Peyer's patch (tissue), 4 donors: ENCODE results near the gene RFTN1. TPM values are rescaled to one million over a fixed set of nuclear protein-coding genes. Genes with fewer than 3 reads are reported as not detected.

Experiments used
- DNase-seq, 3 donors: peaks; one replicate each; pipeline ENCODE4 v3.0.0-alpha.2; 2017 to 2019
- H3K27ac ChIP-seq, 4 donors: fragments of 200-600 bp; sonication (generic); one replicate each; pipeline ENCODE4 v1.5.1; 2016 to 2019
- H3K27me3 ChIP-seq, 2 donors: fragments of 200-600 bp; sonication (generic); one replicate each; pipeline ENCODE4 v1.5.1; 2019
- H3K36me3 ChIP-seq, 3 donors: fragments of 200-600 bp; sonication (generic); one replicate each; pipeline ENCODE4 v1.5.1; 2016 to 2019
- H3K4me1 ChIP-seq, 4 donors: fragments of 200-600 bp; sonication (generic); one replicate each; pipeline ENCODE4 v1.5.1; 2016 to 2019
- H3K4me3 ChIP-seq, 4 donors: fragments of 200-600 bp; sonication (generic); 1 replicate in 3 of 4; 2 replicates in 1 of 4; pipeline ENCODE4 v1.5.1; 2016 to 2019; ENCODE audit warnings: mild to moderate bottlenecking in 1 of 4
- H3K9me3 ChIP-seq, 4 donors: fragments of 200-600 bp; sonication (generic); one replicate each; pipeline ENCODE4 v1.5.1; 2016 to 2019; ENCODE audit warnings: mild to moderate bottlenecking in 1 of 4
- CTCF ChIP-seq, 6 experiments: fragments of 450-650 bp in 4 of 6; fragments of 200-600 bp in 2 of 6; sonication (generic) in 1 of 6; IDR thresholded peaks; one replicate each; pipeline ENCODE4 v1.5.1; 2017 to 2019; ENCODE audit warnings: antibody characterized with exemption in 6 of 6, mild to moderate bottlenecking in 3 of 6, moderate library complexity in 1 of 6
- POLR2A ChIP-seq, 2 donors: fragments of 450-650 bp; IDR thresholded peaks; one replicate each; pipeline ENCODE4 v1.5.1; 2017; ENCODE audit warnings: antibody characterized with exemption in 2 of 2, mild to moderate bottlenecking in 2 of 2, moderate library complexity in 2 of 2
- total RNA-seq, 4 donors: library from RNA; depleted of rRNA; stranded (reverse); fragments of >200 nt; gene quantifications; one replicate each; pipeline ENCODE4 v1.1.0, GENCODE V29; 2016

Gene RFTN1
- total RNA-seq, 4 donors from 2014 or later = 6.1 to 135 (median 32.0) TPM

GRCh38 chr3:16410659-16411058, 102.8 kb downstream of the RFTN1 start:
- Histone ChIP-seq H3K4me3 (no peak overlapping the region), H3K27me3 (no peaks in the 10 kb centered on the region), H3K36me3 (peaks cover 0 to 9% (median 0%) of the 10 kb centered on the region in 3 donors), H3K9me3 (no peaks in the 10 kb centered on the region), H3K27ac (no peak overlapping the region), H3K4me1 (no peaks in the 10 kb centered on the region)
- TF ChIP-seq CTCF (IDR thresholded peaks at IDR 0.05) (no peak), POLR2A (IDR thresholded peaks at IDR 0.05) (no peak)
- no peak for DNase-seq

GRCh38 chr3:16409032-16409431, 104.5 kb downstream of the RFTN1 start:
- Histone ChIP-seq H3K27me3 (no peaks in the 10 kb centered on the region), H3K36me3 (peaks cover 0 to 9% (median 0%) of the 10 kb centered on the region in 3 donors), H3K4me3 (no peak overlapping the region), H3K27ac (no peak overlapping the region), H3K9me3 (no peaks in the 10 kb centered on the region), H3K4me1 (no peaks in the 10 kb centered on the region)
- TF ChIP-seq CTCF (IDR thresholded peaks at IDR 0.05) = no peak
- no peak for DNase-seq

- no peak for DNase-seq
- Histone ChIP-seq H3K9me3 (no peaks in the 10 kb centered on the region), H3K4me1 (no peaks in the 10 kb centered on the region), H3K36me3 (peaks cover 0 to 9% (median 0%) of the 10 kb centered on the region in 3 donors), H3K4me3 (no peak overlapping the region), H3K27me3 (no peaks in the 10 kb centered on the region), H3K27ac (no peak overlapping the region)
- TF ChIP-seq CTCF (IDR thresholded peaks at IDR 0.05) (no peak), POLR2A (IDR thresholded peaks at IDR 0.05) (no peak)
Measured at GRCh38 chr3:16407366-16407765, 106.1 kb downstream of the RFTN1 start.

GRCh38 chr3:16406579-16406978, 106.9 kb downstream of the RFTN1 start:
- H3K27ac ChIP-seq = no peak overlapping the region

GRCh38 chr3:16406166-16406565, 107.3 kb downstream of the RFTN1 start:
- no peak for DNase-seq
- Histone ChIP-seq H3K27me3 (no peaks in the 10 kb centered on the region), H3K27ac (no peak overlapping the region), H3K9me3 (no peaks in the 10 kb centered on the region), H3K4me3 (no peak overlapping the region), H3K4me1 (no peaks in the 10 kb centered on the region), H3K36me3 (peaks cover 0 to 9% (median 0%) of the 10 kb centered on the region in 3 donors)
- no peak for TF ChIP-seq CTCF (IDR thresholded peaks at IDR 0.05)
- TF ChIP-seq POLR2A (IDR thresholded peaks at IDR 0.05) = no peak

More at GRCh38 chr3:16406579-16406978, 106.9 kb downstream of the RFTN1 start:
- Histone ChIP-seq H3K36me3 (peaks cover 0 to 9% (median 0%) of the 10 kb centered on the region in 3 donors), H3K4me3 (no peak overlapping the region), H3K27me3 (no peaks in the 10 kb centered on the region), H3K4me1 (no peaks in the 10 kb centered on the region), H3K9me3 (no peaks in the 10 kb centered on the region)
- TF ChIP-seq CTCF (IDR thresholded peaks at IDR 0.05) = no peak
- no peak for TF ChIP-seq POLR2A (IDR thresholded peaks at IDR 0.05)
- DNase-seq = no peak

- Histone ChIP-seq H3K27me3 (no peaks in the 10 kb centered on the region), H3K27ac (no peak overlapping the region), H3K36me3 (peaks cover 0 to 9% (median 0%) of the 10 kb centered on the region in 3 donors), H3K9me3 (no peaks in the 10 kb centered on the region), H3K4me3 (no peak overlapping the region), H3K4me1 (peaks cover 0 to 4% (median 0%) of the 10 kb centered on the region in 4 donors)
- DNase-seq = no peak
- TF ChIP-seq CTCF (IDR thresholded peaks at IDR 0.05) (no peak), POLR2A (IDR thresholded peaks at IDR 0.05) (no peak)
Measured at GRCh38 chr3:16404349-16404895, 109.1 kb downstream of the RFTN1 start.
